Suprapubic skin (tissue), 3 donors: ENCODE data around the gene ARPC5L.

Experiments used
- CTCF ChIP-seq, 2 donors: fragments of 200-600 bp in 1 of 2; fragments of 450-650 bp in 1 of 2; sonication (generic) in 1 of 2; IDR thresholded peaks; one replicate each; pipeline ENCODE4 v1.5.1; 2016 to 2019; ENCODE audit warnings: antibody characterized with exemption in 2 of 2, mild to moderate bottlenecking in 1 of 2, moderate library complexity in 1 of 2
- EP300 ChIP-seq: sonication (generic); formaldehyde crosslinking; IDR thresholded peaks from one replicate; pipeline ENCODE4 v1.6.1; 2017; ENCODE audit warnings: antibody characterized with exemption

GRCh38 chr9:124849801-124850200 is 12.1 kb upstream of the ARPC5L start:
- TF ChIP-seq CTCF (IDR thresholded peaks at IDR 0.05), result no peak
- TF ChIP-seq EP300, result no peak
